Activated CD4-positive, alpha-beta memory T cell treated with anti-CD3 and anti-CD28 coated beads for 36 hours (primary cell): Measurements from ENCODE around the gene PEX14. TPM values are rescaled to one million over a fixed set of nuclear protein-coding genes. Genes with fewer than 3 reads are reported as not detected.

Experiments
- CTCF ChIA-PET: fragments of 350-600 bp; sonication (Branson Sonifier 250); formaldehyde crosslinking; loops from one replicate; lab custom pipeline; 2021; ENCODE audit warnings: antibody characterized with exemption, inconsistent platforms; lab: Charles Lee
- POLR2A ChIA-PET: fragments of 350-600 bp; sonication (Branson Sonifier 250); formaldehyde crosslinking; loops from one replicate; lab custom pipeline; 2021; ENCODE audit warnings: antibody characterized with exemption; lab: Charles Lee
- DNase-seq: peaks from one replicate; pipeline ENCODE4 v3.0.0-alpha.2; 2020
- H3K27ac Mint-ChIP-seq: one replicate; pipeline ENCODE4 v1.8.0; 2021; ENCODE audit warnings: mixed read lengths
- H3K27me3 Mint-ChIP-seq: one replicate; pipeline ENCODE4 v1.8.0; 2021; ENCODE audit warnings: mixed read lengths
- H3K36me3 Mint-ChIP-seq: one replicate; pipeline ENCODE4 v1.8.0; 2021; ENCODE audit warnings: mixed read lengths
- H3K4me1 Mint-ChIP-seq: one replicate; pipeline ENCODE4 v1.8.0; 2021; ENCODE audit warnings: low read depth, mixed read lengths
- H3K4me3 Mint-ChIP-seq: one replicate; pipeline ENCODE4 v1.8.0; 2021; ENCODE audit warnings: mild to moderate bottlenecking, mixed read lengths
- H3K9me3 Mint-ChIP-seq: one replicate; pipeline ENCODE4 v1.8.0; 2021; ENCODE audit warnings: mixed read lengths
- intact Hi-C: fragments of 100-400 bp; cut with micrococcal nuclease; formaldehyde crosslinking; loops from one replicate; pipeline ENCODE4 v1.15.1; 2023
- total RNA-seq, 2 experiments: library from RNA; stranded (reverse); gene quantifications; one replicate each; pipeline ENCODE4 v1.2.3, GENCODE V29; 2021

The PEX14 gene
- total RNA-seq, 2 experiments from 2014 or later, result 17.3 to 17.6 TPM

DNA sequence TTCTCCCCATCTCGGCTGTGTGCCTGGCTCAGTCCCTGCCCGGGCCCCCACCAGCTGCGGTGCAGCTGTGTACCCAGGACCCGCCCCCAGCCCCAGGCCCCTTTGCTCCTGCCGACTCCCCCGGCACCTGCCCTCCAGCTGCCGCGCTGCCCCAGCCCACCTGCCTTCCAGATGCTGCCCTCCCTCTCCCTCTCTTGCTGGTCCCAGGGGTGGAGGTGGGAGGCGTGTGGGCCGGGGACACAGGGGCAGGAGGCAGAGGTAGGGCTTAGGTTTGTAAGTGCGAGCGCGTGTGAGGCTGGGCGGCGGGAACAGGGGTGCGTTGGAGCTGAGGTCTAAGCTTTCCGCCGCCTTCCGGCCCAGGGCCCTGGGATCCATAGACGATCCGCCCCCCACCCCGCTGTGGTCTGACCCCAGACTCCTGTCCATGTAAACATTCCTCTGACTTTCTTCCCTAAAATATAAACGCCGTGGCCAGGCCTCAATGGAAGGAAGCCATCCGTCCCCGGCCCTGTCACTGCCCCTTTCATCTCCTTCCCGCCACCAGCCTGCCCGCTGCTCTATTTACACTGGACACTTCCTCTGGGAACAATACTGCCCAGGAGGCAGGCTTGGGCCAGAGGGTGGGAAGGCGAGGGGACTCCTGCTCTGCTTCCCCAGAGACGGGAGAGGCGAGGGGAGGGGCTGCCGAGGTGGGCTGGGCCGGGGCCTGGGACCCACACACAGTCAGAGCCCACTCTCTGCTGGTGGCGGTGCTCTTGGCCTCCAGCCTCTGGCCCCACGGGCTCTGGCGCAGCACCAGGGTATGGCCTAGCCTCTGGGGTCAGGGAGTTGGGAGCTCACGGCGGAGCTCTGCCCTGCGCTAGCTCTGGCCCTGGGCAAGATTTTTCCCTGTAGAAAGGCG, 193.4 kb downstream of the PEX14 start:
- CTCF ChIA-PET, result no interaction called here
- DNase-seq, result no peak
- Mint-ChIP-seq H3K36me3 (no peaks in the 10 kb centered on the region), H3K27me3 (no peaks in the 10 kb centered on the region), H3K27ac (no peak overlapping the region), H3K9me3 (no peaks in the 10 kb centered on the region), H3K4me3 (no peak overlapping the region), H3K4me1 (no peaks in the 10 kb centered on the region)
- POLR2A ChIA-PET, result no interaction called here
- intact Hi-C loops, result no loop called here

DNA sequence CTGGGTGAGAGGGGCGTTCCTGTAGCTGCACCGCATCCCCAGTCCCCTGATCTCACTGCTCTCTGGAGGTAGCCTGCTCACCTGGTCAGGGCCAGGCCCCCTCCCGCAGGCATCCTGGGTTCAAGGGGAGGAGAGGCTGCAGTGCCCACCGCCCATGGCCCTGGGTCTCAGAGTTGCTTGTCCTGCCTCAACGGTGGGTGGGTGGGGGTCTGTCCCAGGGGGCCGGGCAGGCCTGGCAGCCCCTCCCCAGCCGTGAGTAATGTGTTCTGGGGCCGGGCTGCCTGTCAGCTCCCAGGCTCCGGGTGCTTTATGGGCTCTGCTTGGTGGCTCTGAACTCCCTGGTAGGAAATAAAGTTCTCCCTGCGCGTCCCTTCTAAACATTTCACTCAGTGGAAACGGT, 194.8 kb downstream of the PEX14 start:
- H3K4me3 Mint-ChIP-seq, result no peak overlapping the region
- H3K9me3 Mint-ChIP-seq, result no peaks in the 10 kb centered on the region
- intact Hi-C loops, result no loop called here
- no peak overlapping the region for H3K27ac Mint-ChIP-seq
- H3K4me1 Mint-ChIP-seq, result no peaks in the 10 kb centered on the region
- ChIA-PET CTCF (no interaction called here), POLR2A (no interaction called here)
- no peaks in the 10 kb centered on the region for H3K36me3 Mint-ChIP-seq
- H3K27me3 Mint-ChIP-seq, result no peaks in the 10 kb centered on the region
- no peak for DNase-seq

DNA sequence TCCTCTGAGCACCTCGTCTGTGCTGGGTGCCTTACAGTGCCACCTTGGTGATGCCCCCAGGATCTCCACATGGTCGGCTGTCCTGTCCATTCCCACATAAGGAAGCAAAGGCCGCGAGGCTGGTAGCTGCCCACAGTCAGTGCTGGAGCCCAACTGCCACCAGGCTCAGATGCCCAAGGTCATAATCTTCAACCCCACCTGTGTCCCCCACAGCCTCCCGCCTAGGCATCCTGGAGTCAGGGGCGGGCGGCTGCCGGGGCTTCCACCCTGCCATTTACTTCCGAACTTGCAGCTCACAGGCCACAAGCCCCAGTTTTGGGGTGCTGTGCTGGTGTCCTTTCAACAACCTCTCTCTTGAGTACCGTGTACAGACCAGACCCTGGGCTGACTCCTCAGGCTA, 195.4 kb downstream of the PEX14 start:
- Mint-ChIP-seq H3K36me3 (no peaks in the 10 kb centered on the region), H3K9me3 (no peaks in the 10 kb centered on the region), H3K4me3 (no peak overlapping the region), H3K27ac (no peak overlapping the region), H3K27me3 (no peaks in the 10 kb centered on the region), H3K4me1 (no peaks in the 10 kb centered on the region)
- intact Hi-C loops, result no loop called here
- ChIA-PET POLR2A (no interaction called here), CTCF (no interaction called here)
- DNase-seq, result no peak

DNA sequence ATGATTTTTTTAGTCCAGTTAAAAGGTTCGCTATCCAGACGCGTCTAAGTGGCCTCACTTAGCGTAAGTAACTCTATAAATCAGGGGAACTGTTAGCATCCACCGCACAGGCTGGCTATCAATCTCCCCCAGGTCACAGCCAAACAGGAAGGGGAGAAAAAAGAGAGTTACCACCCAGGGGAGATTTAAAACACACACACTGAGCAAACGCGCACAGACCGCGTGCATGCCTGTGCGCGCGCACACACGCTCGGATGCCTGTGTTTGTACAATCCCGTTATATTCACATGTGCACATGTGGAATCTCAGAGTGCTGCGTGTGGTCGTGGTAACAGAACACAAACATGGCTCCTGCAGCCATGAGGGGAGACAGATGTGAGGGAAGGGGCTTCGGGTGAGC, 196.3 kb downstream of the PEX14 start:
- H3K27me3 Mint-ChIP-seq, result no peaks in the 10 kb centered on the region
- no peaks in the 10 kb centered on the region for H3K36me3 Mint-ChIP-seq
- H3K9me3 Mint-ChIP-seq, result no peaks in the 10 kb centered on the region
- H3K4me3 Mint-ChIP-seq, result no peak overlapping the region
- no peak overlapping the region for H3K27ac Mint-ChIP-seq
- intact Hi-C loops, result no loop called here
- CTCF ChIA-PET, result no interaction called here
- POLR2A ChIA-PET, result no interaction called here
- H3K4me1 Mint-ChIP-seq, result no peaks in the 10 kb centered on the region
- no peak for DNase-seq

DNA sequence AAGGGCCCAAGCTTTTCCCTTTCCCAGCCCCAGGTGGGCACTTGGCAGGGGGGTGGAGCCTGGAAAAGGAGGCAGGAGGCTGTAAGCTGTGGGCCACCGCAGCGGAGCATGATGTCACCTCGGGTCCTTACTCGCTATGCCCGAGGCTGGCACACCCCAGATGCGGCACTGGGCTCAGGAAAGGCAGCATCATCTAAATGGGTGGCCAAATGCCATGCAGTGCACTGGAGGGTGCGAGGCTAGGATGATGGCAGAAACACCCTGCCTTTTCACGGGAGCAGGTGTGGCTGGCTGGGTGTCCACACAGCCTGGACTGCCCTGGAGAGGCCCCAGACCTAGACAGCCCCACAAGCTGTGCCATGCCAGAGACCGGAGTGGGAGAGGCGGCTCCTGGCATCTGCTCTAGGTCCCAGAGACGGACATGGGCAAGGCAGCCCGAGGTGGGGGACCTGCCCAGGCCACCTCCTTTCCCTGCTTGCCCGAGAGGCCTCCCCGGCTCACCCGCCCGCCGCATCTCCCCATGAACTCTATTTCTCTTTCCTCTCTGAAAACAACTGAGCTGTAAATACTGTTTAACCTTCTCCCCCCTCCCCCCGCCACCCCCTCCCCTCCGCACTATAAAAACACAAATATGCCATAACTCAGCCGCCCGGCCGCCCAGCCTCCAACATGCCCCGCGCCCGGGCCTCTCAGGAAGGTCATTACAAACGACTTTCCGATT, 197.0 kb downstream of the PEX14 start:
- Mint-ChIP-seq H3K36me3 (no peaks in the 10 kb centered on the region), H3K27me3 (no peaks in the 10 kb centered on the region), H3K4me1 (no peaks in the 10 kb centered on the region), H3K4me3 (no peak overlapping the region), H3K9me3 (no peaks in the 10 kb centered on the region), H3K27ac (no peak overlapping the region)
- CTCF ChIA-PET, result no interaction called here
- POLR2A ChIA-PET, result no interaction called here
- intact Hi-C loops, result no loop called here
- DNase-seq, result no peak

DNA sequence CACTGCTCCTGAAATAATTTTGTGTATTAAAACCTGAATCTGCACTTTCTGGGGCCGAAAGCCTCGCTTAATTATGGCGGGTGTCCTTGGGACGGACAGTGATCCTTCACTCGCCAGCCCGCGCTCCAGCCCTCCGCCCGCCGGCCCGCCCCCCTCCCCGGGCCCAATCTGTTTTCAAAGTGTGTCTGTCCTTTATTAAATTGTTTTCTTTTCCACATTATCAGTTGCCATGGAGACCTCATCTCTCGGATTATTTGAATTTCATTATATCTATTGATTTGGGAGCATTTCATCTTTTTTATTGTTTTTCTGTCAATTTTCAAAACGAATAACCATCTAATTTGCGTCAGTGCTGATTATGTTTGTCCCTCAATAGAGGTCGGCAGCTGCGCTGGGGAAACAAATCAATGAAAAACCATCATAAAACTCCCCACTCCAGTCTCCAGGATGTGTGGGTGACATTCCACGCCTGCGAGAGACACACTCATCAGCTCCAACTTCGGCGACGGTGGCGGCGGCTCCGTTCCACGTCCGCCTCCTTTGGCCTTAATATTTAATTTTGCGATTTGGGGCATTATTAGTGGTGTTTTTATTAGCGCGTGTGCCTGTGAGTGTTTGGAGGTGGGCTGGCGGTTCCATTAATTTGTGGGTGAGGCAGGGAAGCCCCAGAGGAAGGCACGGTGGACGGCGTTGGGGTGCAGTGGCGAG, 197.7 kb downstream of the PEX14 start:
- Mint-ChIP-seq H3K36me3 (no peaks in the 10 kb centered on the region), H3K4me3 (no peak overlapping the region), H3K27ac (no peak overlapping the region), H3K27me3 (no peaks in the 10 kb centered on the region), H3K9me3 (no peaks in the 10 kb centered on the region), H3K4me1 (no peaks in the 10 kb centered on the region)
- CTCF ChIA-PET, result no interaction called here
- POLR2A ChIA-PET, result no interaction called here
- intact Hi-C loops, result no loop called here
- DNase-seq, result no peak

- Mint-ChIP-seq H3K36me3 (no peaks in the 10 kb centered on the region), H3K27ac (no peak overlapping the region), H3K4me3 (no peak overlapping the region), H3K4me1 (no peaks in the 10 kb centered on the region), H3K9me3 (no peaks in the 10 kb centered on the region), H3K27me3 (no peaks in the 10 kb centered on the region)
- POLR2A ChIA-PET, result no interaction called here
- CTCF ChIA-PET, result no interaction called here
- no peak for DNase-seq
- intact Hi-C loops, result no loop called here
Measured at GRCh38 chr1:10673109-10673711, 198.5 kb downstream of the PEX14 start.

GRCh38 chr1:10674222-10674621, 199.5 kb downstream of the PEX14 start:
- H3K27me3 Mint-ChIP-seq, result no peaks in the 10 kb centered on the region
- DNase-seq, result no peak

GRCh38 chr1:10674700-10675609, 200.2 kb downstream of the PEX14 start:
- Mint-ChIP-seq H3K4me1 (peaks cover 2% of the 10 kb centered on the region), H3K27ac (no peak overlapping the region), H3K4me3 (no peak overlapping the region), H3K36me3 (no peaks in the 10 kb centered on the region), H3K27me3 (no peaks in the 10 kb centered on the region), H3K9me3 (no peaks in the 10 kb centered on the region)
- no peak for DNase-seq
- intact Hi-C loops, result no loop called here
- ChIA-PET CTCF (no interaction called here), POLR2A (no interaction called here)

More at GRCh38 chr1:10674222-10674621, 199.5 kb downstream of the PEX14 start:
- Mint-ChIP-seq H3K4me1 (no peaks in the 10 kb centered on the region), H3K27ac (no peak overlapping the region), H3K9me3 (no peaks in the 10 kb centered on the region), H3K4me3 (no peak overlapping the region), H3K36me3 (no peaks in the 10 kb centered on the region)
- ChIA-PET CTCF (no interaction called here), POLR2A (no interaction called here)
- intact Hi-C loops, result no loop called here

GRCh38 chr1:10675813-10676212, 201.1 kb downstream of the PEX14 start:
- ChIA-PET POLR2A (no interaction called here), CTCF (no interaction called here)
- no peaks in the 10 kb centered on the region for H3K36me3 Mint-ChIP-seq
- no peak overlapping the region for H3K27ac Mint-ChIP-seq
- H3K4me3 Mint-ChIP-seq, result no peak overlapping the region
- H3K4me1 Mint-ChIP-seq, result peaks cover 2% of the 10 kb centered on the region
- no peak for DNase-seq
- H3K27me3 Mint-ChIP-seq, result no peaks in the 10 kb centered on the region
- no peaks in the 10 kb centered on the region for H3K9me3 Mint-ChIP-seq
- intact Hi-C loops, result no loop called here

DNA sequence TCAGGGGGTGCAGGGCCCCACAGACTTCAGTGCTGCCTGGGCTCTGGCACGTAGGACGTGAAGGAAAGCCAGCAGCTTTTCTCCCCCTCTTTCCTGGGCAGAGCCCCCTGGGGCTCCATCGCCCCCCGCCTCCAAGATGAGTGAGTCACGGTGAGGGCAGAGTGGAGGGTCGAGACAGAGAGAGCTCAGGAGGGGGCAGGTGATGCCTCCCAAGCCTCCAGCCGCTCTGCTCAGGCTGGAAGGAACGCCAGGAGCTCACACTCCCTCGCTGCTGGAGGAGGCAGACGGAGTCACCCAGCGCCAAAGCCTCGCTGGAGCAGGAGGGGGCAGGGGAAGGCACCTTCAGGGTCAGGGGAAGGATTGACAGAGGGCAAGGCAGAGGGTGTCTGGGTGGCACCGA, 202.2 kb downstream of the PEX14 start:
- no peaks in the 10 kb centered on the region for H3K27me3 Mint-ChIP-seq
- H3K4me1 Mint-ChIP-seq, result peaks cover 2% of the 10 kb centered on the region
- ChIA-PET CTCF (no interaction called here), POLR2A (no interaction called here)
- intact Hi-C loops, result no loop called here
- H3K9me3 Mint-ChIP-seq, result no peaks in the 10 kb centered on the region
- H3K4me3 Mint-ChIP-seq, result no peak overlapping the region
- no peaks in the 10 kb centered on the region for H3K36me3 Mint-ChIP-seq
- DNase-seq, result no peak
- no peak overlapping the region for H3K27ac Mint-ChIP-seq
